Measurements from ENCODE around the gene UBR4. TPM values are rescaled to one million over a fixed set of nuclear protein-coding genes. Genes with fewer than 3 reads are reported as not detected.

UBR4 gene
- total RNA-seq, 1 experiment from 2014 or later, result 131 TPM

DNA sequence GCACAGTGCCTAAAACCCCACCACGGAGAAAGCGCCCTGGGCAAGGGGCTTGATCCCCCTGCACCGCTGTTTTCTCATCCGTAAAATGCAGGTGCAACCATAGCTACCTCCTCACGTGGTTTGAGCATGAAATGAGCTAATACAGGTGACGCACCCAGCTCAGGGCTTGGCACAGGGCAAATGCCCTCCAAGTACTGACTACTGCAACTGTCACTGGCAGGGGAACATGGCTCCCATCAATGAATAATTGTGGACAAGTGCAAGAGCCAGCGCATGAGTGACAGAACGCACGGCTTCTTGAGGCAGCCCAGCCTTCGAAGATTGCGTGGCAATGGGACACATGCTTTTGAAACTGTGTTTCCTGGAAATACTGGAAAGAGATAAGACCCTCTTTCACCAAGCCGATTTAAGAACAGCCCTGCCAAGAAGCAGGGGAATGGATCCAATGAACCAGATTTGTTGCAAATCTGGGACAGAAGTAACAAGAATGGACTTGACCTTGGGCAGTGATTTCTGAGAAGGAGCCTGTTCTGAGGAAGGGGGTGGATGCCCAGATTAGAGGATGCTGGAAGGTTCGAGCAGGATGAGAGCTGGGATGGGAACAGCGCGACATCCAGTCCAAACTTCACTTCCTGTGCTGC is 160.8 kb downstream of the UBR4 start:
- DNase-seq, result no peak
- no peaks in the 10 kb centered on the region for H3K4me1 ChIP-seq (ENCODE audit: insufficient read depth, low read length)
- no peak overlapping the region for H3K27ac Mint-ChIP-seq

More for the DNA sequence above, 160.8 kb downstream of the UBR4 start:
- Mint-ChIP-seq H3K36me3 (ENCODE audit: insufficient read depth in 1 of 3, low read depth in 3 of 3) (no peaks in the 10 kb centered on the region), H3K4me1 (peaks cover 10 to 20% of the 10 kb centered on the region in 2 experiments), H3K27me3 (ENCODE audit: low read depth) (peaks cover 15% of the 10 kb centered on the region), H3K9me3 (no peaks in the 10 kb centered on the region), H3K4me3 (no peak overlapping the region)
- Histone ChIP-seq H3K23me2 (ENCODE audit: insufficient read length, low read depth, low read length, poor library complexity, severe bottlenecking) (no peaks in the 10 kb centered on the region), H2BK20ac (ENCODE audit: low read depth, low read length, poor library complexity, severe bottlenecking) (no peak overlapping the region), H3K14ac (ENCODE audit: insufficient read depth, low read length) (no peak overlapping the region), H2BK12ac (ENCODE audit: insufficient read length, low read depth, low read length) (no peak overlapping the region), H4K5ac (ENCODE audit: insufficient read length, low read depth, low read length) (no peak overlapping the region), H3K79me2 (ENCODE audit: insufficient read depth, low read length) (no peaks in the 10 kb centered on the region), H2BK15ac (ENCODE audit: low read depth, low read length) (no peak overlapping the region), H4K91ac (ENCODE audit: insufficient read length, low read depth, low read length) (no peak overlapping the region), H3K4me2 (ENCODE audit: insufficient read depth, insufficient read length, low read length) (no peak overlapping the region), H3K27ac (ENCODE audit: insufficient read length, low read depth, low read length) (no peak overlapping the region), H4K20me1 (ENCODE audit: control insufficient read depth, insufficient read depth, insufficient read length) (no peaks in the 10 kb centered on the region), H2AK5ac (ENCODE audit: insufficient read length, low read length) (no peak overlapping the region), H3K18ac (ENCODE audit: insufficient read length, low read depth, low read length) (no peak overlapping the region), H4K8ac (replicated peaks; ENCODE audit: insufficient read length, low read depth, low read length) (no peak overlapping the region), H3T11ph (ENCODE audit: low read length) (no peak overlapping the region), H3K27me3 (ENCODE audit: insufficient read depth, low read length) (no peaks in the 10 kb centered on the region), H2AFZ (ENCODE audit: low read length) (no peak overlapping the region), H2BK120ac (ENCODE audit: low read depth, low read length, poor library complexity, severe bottlenecking) (no peak overlapping the region), H3K9ac (ENCODE audit: extremely low read depth, insufficient read length, low read length) (no peak overlapping the region), H3K9me3 (ENCODE audit: control insufficient read depth, low read depth, low read length) (no peaks in the 10 kb centered on the region), H3K23ac (ENCODE audit: insufficient read length, low read depth, low read length) (no peak overlapping the region), H2BK5ac (ENCODE audit: insufficient read length, low read length) (no peak overlapping the region), H3K56ac (ENCODE audit: insufficient read length, low read depth, low read length) (no peak overlapping the region), H3K79me1 (ENCODE audit: insufficient read depth, low read depth, low read length, poor library complexity, severe bottlenecking) (no peaks in the 10 kb centered on the region), H3K4ac (ENCODE audit: low read depth, low read length) (no peak overlapping the region)
- WGBS (ENCODE audit: extremely low coverage, insufficient read length, low lambda C conversion rate), result no CpG with 5 or more reads among the region's 15 CpGs
- TF ChIP-seq, protein P1, sequence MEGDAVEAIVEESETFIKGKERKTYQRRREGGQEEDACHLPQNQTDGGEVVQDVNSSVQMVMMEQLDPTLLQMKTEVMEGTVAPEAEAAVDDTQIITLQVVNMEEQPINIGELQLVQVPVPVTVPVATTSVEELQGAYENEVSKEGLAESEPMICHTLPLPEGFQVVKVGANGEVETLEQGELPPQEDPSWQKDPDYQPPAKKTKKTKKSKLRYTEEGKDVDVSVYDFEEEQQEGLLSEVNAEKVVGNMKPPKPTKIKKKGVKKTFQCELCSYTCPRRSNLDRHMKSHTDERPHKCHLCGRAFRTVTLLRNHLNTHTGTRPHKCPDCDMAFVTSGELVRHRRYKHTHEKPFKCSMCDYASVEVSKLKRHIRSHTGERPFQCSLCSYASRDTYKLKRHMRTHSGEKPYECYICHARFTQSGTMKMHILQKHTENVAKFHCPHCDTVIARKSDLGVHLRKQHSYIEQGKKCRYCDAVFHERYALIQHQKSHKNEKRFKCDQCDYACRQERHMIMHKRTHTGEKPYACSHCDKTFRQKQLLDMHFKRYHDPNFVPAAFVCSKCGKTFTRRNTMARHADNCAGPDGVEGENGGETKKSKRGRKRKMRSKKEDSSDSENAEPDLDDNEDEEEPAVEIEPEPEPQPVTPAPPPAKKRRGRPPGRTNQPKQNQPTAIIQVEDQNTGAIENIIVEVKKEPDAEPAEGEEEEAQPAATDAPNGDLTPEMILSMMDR (conservative IDR thresholded peaks at IDR 0.05), result no peak
